AG04450 (cell line): ENCODE data around the gene LCNL1. TPM values are rescaled to one million over a fixed set of nuclear protein-coding genes. Genes with fewer than 3 reads are reported as not detected.

Source experiments
- CTCF ChIA-PET: fragments of 300-600, 350-600 bp; formaldehyde crosslinking; extraction: SDS; loops from one replicate; lab custom pipeline; 2022; ENCODE audit warnings: antibody characterized with exemption, inconsistent platforms; lab: Charles Lee
- POLR2A ChIA-PET: fragments of 350-600 bp; formaldehyde crosslinking; extraction: SDS; loops from one replicate; lab custom pipeline; 2021; ENCODE audit warnings: antibody characterized with exemption, inconsistent platforms; lab: Yijun Ruan, JAX
- DNase-seq: peaks from one replicate; pipeline ENCODE4 v3.0.0-alpha.2; 2011; ENCODE audit warnings: low read depth, low spot score
- H3K27ac ChIP-seq: one replicate; pipeline ENCODE4 v1.5.1; 2012; ENCODE audit warnings: low read depth, low read length, control low read depth
- H3K27me3 ChIP-seq: one replicate; pipeline ENCODE4 v1.6.0; 2012; ENCODE audit warnings: low read length; ENCODE audit not compliant: control insufficient read depth, insufficient read depth
- H3K4me3 ChIP-seq: 2 replicates; pipeline ENCODE4 v1.5.1; 2011; ENCODE audit warnings: mild to moderate bottlenecking, low read depth, low read length, control low read depth
- H3K9me3 ChIP-seq: 2 replicates; pipeline ENCODE4 v1.5.1; 2012; ENCODE audit warnings: low read length; ENCODE audit not compliant: control insufficient read depth, insufficient read depth
- CTCF ChIP-seq: IDR thresholded peaks from 2 replicates; pipeline ENCODE4 v1.5.1; 2011; ENCODE audit warnings: low read depth, low read length, control low read depth, inconsistent platforms
- polyA plus RNA-seq: library from polyadenylated mRNA; depleted of rRNA; stranded (reverse); fragments of >200 nt; gene quantifications from 2 replicates; pipeline ENCODE4 v1.2.3, GENCODE V29; 2011

LCNL1 gene
- polyA plus RNA-seq, 1 experiment: 1.5 TPM

- peaks cover 19% of the 10 kb centered on the region for H3K27me3 ChIP-seq
- H3K27ac ChIP-seq: no peak overlapping the region
- POLR2A ChIA-PET: no interaction called here
- CTCF ChIA-PET: no interaction called here
- no peaks in the 10 kb centered on the region; the same call in 1 of the 2 replicates for H3K9me3 ChIP-seq
- H3K4me3 ChIP-seq: no peak overlapping the region
- no peak for DNase-seq
- TF ChIP-seq CTCF: no peak
These were observed 12.4 kb upstream of the LCNL1 start for GRCh38 chr9:136970361-136970760.

- DNase-seq: no peak
- Histone ChIP-seq H3K27me3 (peaks cover 14% of the 10 kb centered on the region), H3K4me3 (no peak overlapping the region), H3K27ac (no peak overlapping the region), H3K9me3 (no peaks in the 10 kb centered on the region; the same call in 1 of the 2 replicates)
- TF ChIP-seq CTCF: no peak
- POLR2A ChIA-PET: no interaction called here
- CTCF ChIA-PET: no interaction called here
These were observed 11.0 kb upstream of the LCNL1 start for GRCh38 chr9:136971746-136972145.

GRCh38 chr9:136972335-136972734 lies 10.5 kb upstream of the LCNL1 start:
- no peak overlapping the region for H3K27ac ChIP-seq
- H3K27me3 ChIP-seq: peaks cover 15% of the 10 kb centered on the region
- ChIA-PET CTCF (no interaction called here), POLR2A (no interaction called here)
- no peaks in the 10 kb centered on the region; the same call in 1 of the 2 replicates for H3K9me3 ChIP-seq
- H3K4me3 ChIP-seq: no peak overlapping the region
- DNase-seq: no peak
- TF ChIP-seq CTCF: no peak

- TF ChIP-seq CTCF: no peak
- peaks cover 19% of the 10 kb centered on the region for H3K27me3 ChIP-seq
- H3K27ac ChIP-seq: no peak overlapping the region
- no peaks in the 10 kb centered on the region; the same call in 1 of the 2 replicates for H3K9me3 ChIP-seq
- H3K4me3 ChIP-seq: no peak overlapping the region
- DNase-seq: no peak
- ChIA-PET CTCF (no interaction called here), POLR2A (no interaction called here)
These were observed 10.1 kb upstream of the LCNL1 start for GRCh38 chr9:136972743-136973142.

GRCh38 chr9:136973618-136974617 lies 8.9 kb upstream of the LCNL1 start:
- no peak for DNase-seq
- ChIA-PET CTCF (interaction anchor here (0.5 to 0.8 kb wide), 3 partner anchors 26 to 187 kb away, joined by 3 to 4 read pairs (median 4); partner anchors contain the start of gene NPDC1), POLR2A (no interaction called here)
- TF ChIP-seq CTCF: no peak
- no peak overlapping the region for H3K4me3 ChIP-seq
- H3K27ac ChIP-seq: no peak overlapping the region
- no peaks in the 10 kb centered on the region; the same call in 1 of the 2 replicates for H3K9me3 ChIP-seq
- peaks cover 19% of the 10 kb centered on the region for H3K27me3 ChIP-seq
